ENCODE data around the gene CFAP61.

- TF ChIP-seq EZH2 (IDR thresholded peaks at IDR 0.05; ENCODE audit: insufficient read depth, low read length) (peak; percentile 70), CTCF (IDR thresholded peaks at IDR 0.05; ENCODE audit: insufficient read depth, low read depth, low read length) (no peak)
Observed at GRCh38 chr20:20367575-20368417, 315.5 kb downstream of the CFAP61 start, which contains the start of gene INSM1.

Data from astrocyte (in vitro differentiated cells and primary cell).